Inflammatory macrophage treated with lipopolysaccharide for 4 hours (primary cell): ENCODE results near the gene CILP.

Experiments used
- DNase-seq: peaks from one replicate; pipeline ENCODE4 v3.0.0-alpha.2; 2020

The CILP gene

DNA sequence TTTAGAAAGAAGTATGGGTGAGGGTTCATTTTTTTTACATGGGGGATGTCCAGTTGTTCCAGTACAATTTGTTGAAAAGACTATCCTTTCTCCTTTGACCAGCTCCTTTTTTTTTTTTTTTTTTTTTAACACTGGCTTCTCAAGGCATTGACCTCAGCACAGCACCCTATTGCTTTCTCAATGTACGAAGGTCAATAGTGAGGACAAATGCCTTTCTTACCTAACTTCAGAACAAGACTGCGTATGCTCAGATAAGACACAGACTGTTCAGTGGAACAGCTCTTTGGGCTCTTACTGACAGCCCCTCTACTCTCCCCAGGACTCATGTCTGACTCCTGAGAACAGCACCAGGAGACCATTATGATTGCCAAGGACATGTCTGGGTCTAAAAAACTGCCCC is 10.4 kb upstream of the CILP start:
- no peak for DNase-seq

DNA sequence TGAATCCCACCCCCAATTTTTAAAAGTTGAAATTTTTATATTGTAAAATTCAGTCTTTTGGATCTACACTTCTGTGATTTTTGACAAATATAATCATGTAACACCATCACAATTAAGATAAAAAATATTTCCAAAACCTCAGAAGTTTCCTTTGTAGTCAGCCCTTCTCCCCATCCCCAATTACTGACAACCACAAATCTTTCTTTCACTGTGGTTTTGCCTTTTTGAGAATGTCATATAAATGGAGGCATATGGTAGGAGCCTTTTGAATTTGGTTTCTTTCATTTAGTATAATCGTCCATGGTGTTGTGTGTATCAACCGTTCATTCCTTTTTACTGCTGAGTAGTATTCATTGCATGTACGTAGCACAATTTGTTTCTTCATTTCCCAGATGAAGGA is 7.9 kb upstream of the CILP start:
- no peak for DNase-seq

DNA sequence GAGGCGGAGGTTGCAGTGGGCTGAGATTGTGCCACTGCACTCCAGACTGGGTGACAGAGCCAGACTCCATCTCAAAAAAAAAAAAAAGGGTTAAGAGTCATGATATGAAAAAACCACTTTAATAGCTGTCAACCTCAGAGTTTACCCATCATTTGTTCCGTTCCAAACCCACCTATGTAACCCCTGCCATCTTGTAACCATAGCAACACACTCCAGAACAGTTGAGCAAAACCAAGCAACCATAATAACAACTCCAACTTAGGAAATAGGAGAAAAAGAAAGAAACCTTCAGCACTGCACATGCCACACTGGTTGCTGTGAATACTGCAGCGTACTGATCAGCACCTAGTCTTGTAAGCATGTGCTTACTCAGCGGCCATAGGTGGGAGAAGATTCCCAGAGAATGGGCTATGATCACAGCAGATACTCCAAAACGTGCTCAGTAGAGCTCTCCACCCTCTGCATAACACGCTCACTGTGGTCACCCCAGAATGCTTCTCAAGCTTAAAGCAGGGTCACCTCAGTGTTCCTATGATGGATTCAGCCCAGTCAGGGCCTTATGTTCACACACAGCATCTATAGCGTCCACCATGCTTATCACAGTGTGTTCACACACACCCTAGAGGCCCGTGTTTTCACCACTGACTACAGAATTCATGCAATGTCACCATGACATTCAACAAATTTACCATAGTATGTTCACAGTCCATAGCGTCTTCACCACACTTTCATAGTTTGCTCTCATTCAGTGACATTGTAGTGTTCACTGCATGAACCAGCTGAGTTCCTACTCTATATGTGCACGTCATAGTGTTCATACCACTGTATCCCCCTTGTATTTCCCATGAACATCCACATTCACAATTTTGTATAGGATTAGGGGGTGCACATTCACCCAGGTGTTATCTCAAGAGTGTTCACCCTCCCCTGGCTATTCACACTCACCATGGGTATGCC is 6.5 kb upstream of the CILP start:
- no peak for DNase-seq

DNA sequence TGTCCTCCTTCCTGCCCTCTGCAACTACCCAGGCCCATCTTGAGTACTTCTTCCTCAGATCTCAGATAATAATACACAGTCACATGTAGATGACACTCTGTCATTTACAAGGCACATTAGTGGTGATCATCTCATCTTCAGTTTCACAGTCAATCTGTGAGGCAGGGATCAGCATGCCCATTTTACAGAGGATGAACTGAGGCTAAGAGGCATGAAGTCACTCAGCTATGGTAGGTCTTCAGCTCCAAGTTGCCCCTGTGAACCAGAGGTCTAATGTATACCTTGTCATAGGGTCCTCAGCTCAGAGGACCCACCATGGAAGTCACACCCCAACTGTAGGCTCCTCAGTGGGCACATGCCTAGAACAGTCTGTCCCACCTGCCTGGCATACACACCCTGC is 4.2 kb upstream of the CILP start:
- DNase-seq, result no peak

DNA sequence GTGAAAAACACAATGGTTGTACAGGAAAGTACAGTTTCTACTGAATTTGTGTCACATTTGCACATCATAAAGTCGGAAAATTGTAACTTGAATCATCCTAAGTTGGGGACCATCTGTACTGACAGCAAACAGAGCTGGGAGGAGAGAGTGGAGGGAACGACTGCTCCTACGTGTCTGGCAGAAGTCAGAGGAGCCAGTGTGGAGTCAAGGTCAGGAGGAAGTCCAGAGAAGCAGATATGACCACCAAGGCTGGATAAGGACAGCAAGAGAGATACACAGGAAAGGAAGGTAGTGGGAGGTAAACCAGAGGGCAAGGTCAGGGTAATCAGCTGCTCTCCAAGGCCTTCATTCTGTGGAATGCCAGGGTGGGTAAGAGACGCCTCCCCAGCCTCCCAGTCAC is 2.7 kb upstream of the CILP start:
- no peak for DNase-seq

DNA sequence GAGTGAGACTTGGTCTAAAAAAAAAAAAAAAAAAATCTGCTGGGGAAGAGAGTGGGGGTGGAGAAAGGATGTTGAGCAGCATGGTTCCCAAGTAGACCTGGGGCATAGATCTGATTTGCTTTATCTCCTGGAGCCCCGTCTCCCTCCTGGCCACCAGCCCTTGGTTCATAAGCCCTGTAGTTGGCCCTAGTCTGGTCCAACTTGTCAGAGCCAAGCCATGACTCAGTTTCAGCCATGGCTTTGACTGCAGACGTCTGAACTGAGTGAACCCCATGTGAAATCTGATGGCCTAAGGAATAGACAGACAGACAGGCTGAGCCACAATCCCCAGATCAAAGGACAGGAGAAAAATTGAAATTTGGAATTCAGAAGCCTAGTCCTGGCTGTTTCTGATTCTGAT is 2.0 kb upstream of the CILP start:
- no peak for DNase-seq

DNA sequence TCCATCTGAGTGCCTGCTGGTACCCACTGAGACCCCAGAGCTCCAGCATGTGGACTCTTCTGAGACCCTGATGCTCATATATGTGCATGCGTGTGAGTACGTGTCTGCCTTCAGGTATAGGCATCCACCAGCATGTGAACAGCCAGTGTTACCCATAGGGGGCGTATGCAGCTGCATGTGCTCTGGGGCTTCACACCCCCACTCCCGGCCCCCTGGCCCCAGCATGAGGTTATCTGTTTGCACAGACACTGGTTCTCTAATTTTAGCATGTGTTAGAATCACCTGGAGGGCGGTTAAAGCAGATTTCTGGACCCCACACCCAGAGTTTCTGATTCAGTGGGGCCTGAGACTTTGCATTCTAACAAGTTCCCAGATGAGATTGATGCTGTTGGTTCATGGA is 824 bp upstream of the CILP start:
- no peak for DNase-seq

DNA sequence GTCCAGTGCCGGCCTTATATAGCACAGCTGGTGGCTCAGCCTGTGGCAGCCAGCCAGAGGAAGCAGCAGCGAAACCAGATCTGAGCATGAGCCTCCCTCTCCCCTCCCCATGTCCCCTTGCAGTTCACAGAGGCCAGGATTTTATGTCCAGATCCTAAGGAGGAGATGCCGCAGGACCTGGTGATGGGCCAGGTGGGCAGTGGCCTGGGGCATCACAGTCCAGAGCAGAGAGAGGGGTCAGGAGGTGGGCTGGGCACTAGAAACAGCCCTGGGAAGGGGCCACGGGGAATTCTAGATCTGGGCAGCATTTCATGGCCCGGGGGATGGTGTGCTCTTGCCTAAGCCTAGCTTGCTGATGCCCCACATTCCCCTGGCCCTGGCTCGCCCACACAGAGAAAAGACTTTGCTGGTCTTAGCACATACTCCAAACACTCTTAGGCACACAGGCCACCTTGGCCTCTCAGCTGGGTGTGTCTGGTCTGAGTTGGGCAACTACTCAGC is 259 bp upstream of the CILP start:
- DNase-seq, result no peak

DNA sequence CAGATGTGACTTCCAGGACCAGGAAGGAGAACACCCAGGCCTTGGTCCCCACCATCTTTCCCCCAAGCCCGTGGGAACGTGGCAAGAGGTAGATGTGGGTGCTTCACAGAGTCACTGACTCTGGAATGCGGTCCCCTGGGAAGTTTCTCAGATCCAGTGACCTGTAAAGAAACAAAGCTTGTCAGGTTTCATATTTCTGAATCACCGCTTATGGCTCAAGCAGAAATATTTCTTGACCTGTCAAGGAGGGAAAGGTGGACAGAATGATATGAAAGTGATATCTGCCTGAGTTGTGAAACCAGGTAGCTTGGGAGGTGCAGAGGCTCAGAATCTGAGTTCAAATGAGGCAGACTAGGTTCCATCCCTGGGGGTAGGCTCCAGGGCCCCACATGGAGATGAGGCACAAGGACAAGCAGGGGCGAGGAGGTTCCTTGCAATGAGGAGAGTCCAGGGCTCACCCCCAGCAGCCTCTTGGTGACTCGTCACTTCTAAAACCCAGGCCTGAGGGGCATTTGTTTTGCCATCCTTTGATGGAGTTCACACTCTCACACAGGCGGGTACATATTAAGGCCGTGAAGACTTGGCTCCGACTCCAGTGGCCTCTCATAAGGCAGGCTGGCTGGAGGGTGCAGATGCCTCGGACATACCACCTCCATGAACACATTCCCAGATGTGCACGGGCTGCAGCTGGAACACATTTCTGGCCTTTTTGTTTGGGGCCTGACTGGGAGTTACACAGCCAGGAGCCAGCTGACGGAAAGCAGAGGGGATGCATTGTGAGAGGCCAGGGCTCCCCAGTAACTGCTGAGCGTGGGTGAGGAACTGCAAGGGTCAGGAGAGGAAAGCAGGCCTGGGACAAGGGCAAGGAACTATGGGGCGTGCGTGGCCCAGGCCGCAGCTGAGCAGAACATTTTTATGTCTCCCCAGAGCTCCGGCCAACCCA is 1.3 kb downstream of the CILP start:
- no peak for DNase-seq

DNA sequence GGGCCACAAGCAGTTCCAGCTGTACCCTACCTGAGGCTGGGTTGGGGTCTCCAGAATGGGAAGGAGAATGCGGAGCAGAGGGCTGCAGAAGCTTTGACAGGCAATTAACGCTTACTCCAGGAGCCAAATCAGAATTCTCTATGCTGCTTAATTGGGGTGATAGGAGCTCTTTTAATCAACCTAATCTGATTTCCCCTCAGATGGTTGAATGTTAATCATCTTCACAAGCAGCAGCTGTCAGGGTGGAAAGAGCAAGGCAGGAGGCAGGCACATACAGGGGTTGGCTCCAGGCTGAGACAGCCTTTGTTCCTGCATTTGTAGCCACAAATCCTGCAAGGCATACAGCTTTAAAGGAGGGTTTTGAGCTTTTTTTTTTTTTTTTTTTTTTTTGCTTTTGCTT is 2.6 kb downstream of the CILP start:
- no peak for DNase-seq

DNA sequence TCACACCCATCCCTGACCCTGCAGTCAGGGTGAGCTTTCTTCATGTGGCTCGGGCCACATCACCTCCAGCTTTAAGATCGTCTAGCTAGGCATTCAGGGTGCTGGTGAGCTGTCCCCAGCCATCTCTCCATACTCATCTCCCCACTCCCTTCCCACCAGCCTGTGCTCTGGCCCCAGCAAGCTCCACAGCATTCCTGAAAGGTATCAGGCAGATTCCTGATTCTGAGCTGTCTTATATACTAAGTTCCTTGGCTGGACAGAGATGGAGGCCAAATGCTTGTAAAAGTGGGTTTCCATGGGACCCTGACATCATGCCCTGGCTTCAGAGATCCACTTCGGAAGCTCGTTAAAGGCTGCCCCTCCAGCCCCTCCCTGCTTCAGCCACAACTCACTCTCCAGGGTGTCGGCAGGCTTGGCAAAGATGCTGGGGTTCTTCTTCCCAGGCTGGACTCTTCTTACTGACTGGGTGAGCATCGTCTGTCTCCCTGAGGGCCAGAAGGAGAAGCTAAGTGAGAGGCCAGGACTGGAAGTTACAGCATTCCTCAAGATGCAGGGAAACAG is 3.9 kb downstream of the CILP start:
- no peak for DNase-seq

DNA sequence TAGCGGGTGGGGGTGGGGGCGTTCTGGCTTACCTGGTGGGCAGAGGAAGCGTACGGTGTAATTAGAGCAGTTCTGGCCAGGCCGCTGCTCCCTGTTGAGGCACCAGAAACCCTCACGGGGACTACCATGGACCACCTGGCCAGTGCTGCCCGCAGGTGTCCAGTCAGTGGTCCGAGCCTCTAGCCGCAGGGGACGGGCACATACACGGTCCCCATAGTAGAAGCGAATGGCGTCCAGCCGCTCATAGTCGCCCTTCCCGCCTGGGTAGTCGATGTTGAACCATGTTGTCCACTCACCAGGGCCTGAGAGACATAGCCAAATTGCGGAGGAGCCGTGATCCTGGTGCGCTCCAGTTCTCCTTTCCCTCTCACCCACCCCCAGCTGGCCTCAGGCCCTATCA is 4.5 kb downstream of the CILP start:
- DNase-seq, result no peak

DNA sequence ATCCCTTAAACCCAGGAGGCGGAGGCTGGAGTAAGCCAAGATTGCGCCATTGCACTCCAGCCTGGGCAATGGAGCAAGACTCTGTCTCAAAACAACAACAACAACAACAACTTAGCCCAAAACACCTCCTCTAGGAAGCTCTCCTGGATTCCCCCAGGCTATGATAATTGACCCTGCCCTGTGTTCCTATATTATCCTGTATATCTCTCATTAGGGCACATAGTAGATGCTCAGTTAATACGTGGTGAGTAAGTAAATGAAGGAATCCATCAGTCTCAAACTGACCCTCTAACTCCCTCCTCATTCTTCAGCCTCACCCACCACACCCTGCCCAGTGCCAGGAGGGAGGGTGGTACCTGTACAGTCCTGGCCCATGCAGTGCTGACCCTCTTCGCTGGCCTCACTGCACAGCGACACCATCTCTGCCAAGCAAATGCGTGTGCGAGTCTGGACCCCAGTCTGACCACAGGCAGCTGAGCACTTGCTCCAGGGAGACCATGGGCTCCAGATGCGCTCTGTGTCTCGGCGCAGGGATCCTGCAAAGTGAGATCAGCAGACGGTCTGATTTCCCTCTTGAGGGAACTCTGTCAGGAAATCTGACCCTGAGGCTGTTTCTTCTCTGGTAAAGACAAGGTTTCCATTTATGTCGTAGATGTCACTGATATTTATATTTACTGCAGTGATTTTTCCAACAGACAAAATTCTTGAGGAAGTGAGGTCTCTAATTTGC is 6.2 kb downstream of the CILP start:
- DNase-seq, result no peak

DNA sequence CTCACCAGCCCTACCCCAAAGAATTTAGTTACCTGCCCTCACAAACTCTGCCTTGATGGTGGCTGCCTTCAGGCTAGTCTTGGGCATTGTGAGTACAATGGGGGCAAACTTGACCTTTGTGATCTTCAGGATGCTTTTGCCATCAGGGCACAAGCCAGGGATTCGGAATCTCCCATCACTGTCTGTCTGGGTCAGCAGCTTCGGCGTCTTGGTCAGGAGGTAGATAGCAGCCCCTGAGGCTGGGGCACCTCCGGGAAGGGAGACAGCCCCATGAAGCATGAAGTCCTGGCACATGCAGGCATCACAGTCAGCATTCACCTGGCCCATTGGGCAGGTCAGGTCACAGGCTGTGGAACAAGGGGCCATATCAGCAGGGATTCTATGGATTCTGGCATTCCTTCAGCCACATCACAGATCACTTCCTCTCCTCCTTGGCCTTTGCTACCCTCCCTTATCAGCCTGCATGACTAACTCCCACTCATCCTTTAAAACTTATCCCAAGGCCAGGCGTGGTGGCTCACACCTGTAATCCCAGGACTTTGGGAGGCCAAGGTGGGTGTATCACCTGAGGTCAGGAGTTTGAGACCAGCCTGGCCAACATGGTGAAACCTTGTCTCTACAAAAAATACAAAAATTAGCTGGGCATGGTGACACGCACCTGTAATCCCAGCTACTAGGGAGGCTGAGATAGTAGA is 6.9 kb downstream of the CILP start:
- DNase-seq, result no peak

DNA sequence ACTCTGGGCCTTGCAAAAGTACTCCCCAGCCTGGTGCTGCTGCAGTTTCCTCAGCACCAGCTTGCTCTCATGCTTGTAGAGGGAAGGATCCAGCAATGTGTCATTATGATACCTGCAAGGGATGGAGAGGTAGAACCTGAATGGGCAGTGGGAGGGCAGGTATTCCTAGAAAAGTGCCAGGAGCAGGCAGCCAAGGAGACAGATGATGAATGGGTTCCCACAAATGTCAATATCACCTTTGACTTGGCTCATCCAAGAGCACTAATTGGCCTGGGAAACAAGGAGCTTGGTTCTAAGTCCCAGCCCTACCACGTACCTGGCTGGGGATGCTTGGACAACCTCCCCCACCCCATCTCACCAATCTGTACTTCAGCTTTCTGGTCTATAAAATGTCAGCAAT is 9.4 kb downstream of the CILP start:
- no peak for DNase-seq

DNA sequence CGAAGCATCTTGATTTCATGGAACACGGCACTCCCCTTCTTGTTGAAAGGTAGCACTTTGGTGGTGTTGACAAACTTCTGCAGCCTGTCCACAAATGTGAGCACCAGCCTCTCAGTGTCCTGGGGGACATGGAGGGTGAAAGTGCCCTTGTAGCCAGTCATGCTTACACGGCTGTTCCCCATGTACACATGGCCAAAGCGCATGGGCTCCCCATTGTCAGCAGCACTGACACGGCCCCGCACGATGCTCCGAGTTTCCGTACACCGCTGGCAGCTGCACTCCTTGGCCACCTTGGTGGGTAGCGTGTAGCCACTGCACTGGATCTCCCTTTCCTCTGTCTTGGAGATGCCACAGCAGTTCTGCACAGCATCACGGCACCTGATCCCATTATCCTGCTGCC is 12.7 kb downstream of the CILP start:
- DNase-seq, result no peak

DNA sequence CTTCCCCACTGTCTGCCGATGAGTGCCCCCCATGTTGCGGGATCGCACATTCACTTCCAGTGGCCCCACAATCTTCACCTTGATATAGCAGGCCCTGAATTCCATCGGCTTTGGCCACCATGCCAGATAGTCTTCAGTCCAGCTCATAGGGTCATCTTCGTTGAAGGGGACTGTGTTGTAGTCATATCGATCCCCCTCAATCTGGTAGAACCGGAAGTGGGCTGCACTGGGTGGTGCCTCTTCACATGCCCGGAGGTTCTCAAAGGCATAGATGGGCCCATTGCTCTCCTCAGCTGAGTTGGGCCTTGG is 14.0 kb downstream of the CILP start:
- DNase-seq, result no peak

DNA sequence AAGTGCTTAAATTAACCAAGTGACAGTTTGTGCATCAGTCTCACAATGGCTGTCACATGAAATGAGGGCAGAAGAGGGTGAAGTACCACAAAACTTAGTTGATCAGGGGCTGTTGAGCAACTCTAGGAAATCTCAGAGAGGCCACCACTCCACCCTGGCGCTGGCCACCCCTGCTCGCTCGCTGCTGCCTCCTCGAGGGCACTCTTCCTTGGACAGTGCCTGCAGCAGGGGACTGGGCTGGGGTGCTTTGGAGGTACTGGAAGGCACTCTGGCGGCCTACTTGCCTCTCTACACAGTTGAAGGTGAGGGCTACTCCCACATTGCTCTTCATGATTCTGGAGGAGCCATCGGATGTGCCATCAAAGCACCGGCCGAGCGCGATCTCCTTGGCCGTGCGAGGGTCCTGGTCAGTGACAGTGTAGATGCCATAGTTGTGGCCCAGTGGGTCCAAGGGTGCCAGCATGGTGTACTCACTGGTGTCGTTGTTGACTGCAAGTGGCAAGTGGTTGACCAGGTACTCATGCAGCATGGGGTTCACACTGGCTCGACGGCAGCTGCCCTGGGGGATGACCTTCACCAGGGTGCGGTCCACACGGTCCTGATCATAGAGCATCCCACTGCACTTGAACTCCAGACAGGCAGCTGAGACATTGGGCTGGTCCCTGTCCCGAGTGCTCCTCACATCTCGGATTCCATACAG is 14.5 kb downstream of the CILP start:
- no peak for DNase-seq

DNA sequence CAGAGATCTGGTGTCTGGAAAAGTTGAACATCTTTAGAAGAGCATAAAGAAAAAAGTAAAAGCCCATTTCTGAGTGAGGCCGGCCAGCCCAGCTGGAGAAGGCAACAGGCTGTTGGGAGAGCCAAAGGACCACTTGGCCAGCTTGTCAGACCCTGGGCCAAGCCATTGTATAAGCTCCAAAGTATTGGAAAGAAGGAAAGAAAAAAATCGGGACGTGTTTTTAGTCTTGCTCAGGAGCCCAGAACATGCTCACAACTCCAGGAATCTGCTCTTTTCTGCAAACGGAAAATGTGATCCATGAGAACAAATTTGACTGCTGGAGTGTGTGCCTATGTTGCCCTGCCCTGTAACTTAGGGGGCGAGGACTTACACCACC is 15.7 kb downstream of the CILP start:
- DNase-seq, result no peak

DNA sequence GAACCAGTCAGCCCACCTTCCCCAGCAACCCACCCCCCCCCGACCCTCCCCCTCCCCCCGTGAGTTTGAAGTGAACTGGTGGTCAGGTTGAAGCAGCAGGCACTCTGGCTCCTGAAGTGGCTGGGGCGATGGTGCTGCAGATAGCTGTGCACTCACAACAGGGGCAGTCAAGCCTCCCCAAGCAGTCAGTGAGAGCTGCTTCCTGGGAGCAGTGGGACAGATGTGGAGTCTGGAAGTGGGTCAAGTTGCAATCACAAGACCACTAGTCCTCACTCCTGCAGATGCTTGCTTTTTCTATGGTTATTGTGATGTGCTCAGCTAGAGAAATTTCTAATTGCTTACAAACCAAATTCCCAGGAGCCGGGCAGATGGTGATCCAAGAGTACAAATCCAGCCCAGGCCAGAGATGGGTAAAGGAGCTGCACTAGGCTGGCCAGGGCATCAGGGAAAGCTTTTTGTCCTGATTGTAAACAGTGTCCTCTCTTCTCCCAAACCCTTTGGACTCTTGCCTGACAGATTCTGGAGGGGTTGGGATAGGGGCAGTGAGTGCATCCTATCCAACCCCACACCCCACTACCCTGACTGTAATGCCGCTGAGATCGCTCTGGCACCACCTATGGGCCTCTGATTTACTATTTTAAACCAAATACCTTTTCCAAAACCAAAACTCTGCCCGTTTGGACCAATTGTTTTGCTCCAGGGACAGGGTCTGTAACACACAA is 16.3 kb downstream of the CILP start:
- DNase-seq, result no peak

DNA sequence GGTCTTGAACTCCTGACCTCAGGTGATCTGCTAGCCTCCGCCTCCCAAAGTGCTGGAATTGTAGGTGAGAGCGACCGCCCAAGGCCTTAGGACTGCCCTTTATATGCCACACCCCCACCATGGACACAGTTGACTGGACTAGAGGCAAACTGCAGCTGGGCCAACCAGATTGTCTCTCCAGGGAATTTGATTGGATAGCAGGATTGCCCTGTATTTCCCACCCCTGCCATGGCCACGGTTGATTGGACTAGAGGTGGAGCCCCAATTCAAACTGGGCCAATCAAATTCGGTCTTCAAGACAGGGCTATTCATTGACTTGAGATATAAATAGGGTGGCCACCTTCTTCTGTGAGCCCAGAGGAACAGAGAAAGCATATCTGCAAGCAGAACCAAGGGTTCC is 19.3 kb downstream of the CILP start:
- DNase-seq, result peak; percentile 20
